Measurements from ENCODE around the gene MAD1L1.
"Not testable (repeated sequence)": the region's sequence is repeated elsewhere in the genome, so short reads cannot be mapped to it uniquely, and the experiment has no call there.

The MAD1L1 gene

DNA sequence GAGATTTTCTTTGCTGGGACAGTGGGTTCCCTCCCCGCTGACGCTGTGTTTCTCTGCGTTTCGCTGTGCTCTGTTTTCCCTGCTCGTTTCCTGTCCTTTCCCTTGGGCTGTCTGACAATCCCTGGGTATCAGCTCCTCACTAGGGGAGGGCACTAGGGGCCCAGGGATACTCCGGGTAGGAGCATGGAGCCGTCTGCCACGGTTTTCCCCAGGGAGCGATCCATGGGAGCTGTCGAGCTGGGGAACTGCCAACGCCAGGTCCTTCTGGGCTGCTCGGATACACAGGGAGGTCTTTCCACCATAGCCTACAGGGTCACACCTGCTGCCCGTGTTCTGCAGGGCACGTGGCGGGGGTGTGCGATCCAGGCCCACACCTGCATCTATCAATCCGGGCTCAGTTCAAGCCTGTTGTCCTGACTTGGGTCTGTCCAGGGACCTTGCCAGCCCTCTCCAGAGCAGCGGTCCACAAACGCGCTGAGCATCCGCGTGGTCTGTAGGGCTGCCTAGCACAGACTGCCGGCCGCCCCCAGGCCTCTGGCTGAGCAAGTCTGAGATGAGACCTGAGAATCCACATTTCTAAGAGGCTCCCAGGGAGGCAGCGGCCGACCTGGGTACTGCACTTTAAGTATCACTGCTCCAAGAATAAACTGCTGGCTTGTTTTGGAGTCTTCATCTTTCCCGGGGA lies 299.5 kb downstream of the MAD1L1 start:
- peaks cover 14% of the 10 kb centered on the region for H3K36me3 ChIP-seq
- TF ChIP-seq, protein P1, sequence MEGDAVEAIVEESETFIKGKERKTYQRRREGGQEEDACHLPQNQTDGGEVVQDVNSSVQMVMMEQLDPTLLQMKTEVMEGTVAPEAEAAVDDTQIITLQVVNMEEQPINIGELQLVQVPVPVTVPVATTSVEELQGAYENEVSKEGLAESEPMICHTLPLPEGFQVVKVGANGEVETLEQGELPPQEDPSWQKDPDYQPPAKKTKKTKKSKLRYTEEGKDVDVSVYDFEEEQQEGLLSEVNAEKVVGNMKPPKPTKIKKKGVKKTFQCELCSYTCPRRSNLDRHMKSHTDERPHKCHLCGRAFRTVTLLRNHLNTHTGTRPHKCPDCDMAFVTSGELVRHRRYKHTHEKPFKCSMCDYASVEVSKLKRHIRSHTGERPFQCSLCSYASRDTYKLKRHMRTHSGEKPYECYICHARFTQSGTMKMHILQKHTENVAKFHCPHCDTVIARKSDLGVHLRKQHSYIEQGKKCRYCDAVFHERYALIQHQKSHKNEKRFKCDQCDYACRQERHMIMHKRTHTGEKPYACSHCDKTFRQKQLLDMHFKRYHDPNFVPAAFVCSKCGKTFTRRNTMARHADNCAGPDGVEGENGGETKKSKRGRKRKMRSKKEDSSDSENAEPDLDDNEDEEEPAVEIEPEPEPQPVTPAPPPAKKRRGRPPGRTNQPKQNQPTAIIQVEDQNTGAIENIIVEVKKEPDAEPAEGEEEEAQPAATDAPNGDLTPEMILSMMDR (IDR thresholded peaks at IDR 0.05) = no peak
- H3K27me3 ChIP-seq = no peaks in the 10 kb centered on the region
- H3K9me3 ChIP-seq = no peaks in the 10 kb centered on the region
- no peak overlapping the region for H3K27ac ChIP-seq
- H3K4me3 ChIP-seq (ENCODE audit: low read depth in 1 of 2, low read length in 1 of 2) = no peak overlapping the region
- H3K4me1 ChIP-seq (ENCODE audit: control insufficient read depth in 1 of 2, insufficient read depth in 1 of 2, low read depth in 1 of 2, low read length in 1 of 2) = no peaks in the 10 kb centered on the region

DNA sequence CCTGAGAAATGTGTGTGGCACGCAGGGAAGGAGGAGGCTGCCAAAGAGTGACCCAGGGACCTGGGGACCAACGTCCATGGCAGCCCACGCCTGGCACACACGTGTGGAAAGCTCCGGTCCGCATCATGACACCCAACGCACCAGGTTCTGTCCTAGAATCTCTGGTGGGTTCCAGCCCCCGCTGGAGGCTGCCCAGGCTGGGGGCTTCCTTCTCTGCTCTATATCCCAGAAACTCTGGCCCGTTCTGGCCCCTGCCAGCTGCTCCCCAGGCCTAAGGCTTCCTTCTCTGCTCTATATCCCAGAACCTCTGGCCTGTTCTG lies 300.8 kb downstream of the MAD1L1 start:
- H3K4me1 ChIP-seq (ENCODE audit: control insufficient read depth in 1 of 2, insufficient read depth in 1 of 2, low read depth in 1 of 2, low read length in 1 of 2) = no peaks in the 10 kb centered on the region
- H3K9me3 ChIP-seq = no peaks in the 10 kb centered on the region
- peaks cover 14% of the 10 kb centered on the region for H3K36me3 ChIP-seq
- no peak overlapping the region for H3K27ac ChIP-seq
- TF ChIP-seq, protein P1 (IDR thresholded peaks at IDR 0.05) = no peak
- no peak overlapping the region for H3K4me3 ChIP-seq (ENCODE audit: low read depth in 1 of 2, low read length in 1 of 2)
- H3K27me3 ChIP-seq = no peaks in the 10 kb centered on the region

DNA sequence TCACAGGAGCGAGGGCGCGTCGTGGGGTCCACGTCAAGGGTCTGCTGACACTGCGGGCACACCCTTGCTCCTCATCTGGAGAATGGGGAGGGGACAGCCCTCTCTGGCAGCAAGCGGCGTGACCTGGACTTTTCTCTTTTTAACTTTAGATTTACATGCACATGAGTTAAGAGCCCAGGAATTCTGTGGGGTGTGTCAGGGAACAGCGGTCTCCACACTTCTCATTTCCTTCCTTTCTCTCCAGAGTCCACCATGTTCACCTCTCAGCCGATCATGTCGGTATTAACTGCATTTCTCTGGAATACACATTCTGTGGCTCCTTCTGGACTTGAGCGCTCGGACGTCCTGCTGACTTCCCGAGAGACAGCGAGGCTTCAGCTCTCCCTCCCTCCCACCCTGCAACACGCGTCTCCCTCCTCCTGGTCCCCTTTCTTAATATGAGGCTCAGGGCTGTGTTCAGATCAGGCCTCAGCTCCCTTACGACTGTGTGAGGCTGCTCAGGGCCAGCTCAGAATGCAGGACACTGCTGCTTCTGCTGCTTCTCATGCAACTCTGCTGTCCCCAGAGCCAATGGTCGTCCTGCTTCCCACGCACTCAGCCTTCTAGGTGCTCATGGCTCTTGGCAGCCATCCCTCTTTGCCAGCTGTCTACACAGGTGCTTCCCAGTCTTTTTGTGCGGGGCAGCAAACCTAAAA lies 301.3 kb downstream of the MAD1L1 start:
- H3K36me3 ChIP-seq = peaks cover 10% of the 10 kb centered on the region
- no peak overlapping the region for H3K27ac ChIP-seq
- TF ChIP-seq, protein P1 (IDR thresholded peaks at IDR 0.05) = no peak
- H3K4me3 ChIP-seq (ENCODE audit: low read depth in 1 of 2, low read length in 1 of 2) = no peak overlapping the region
- H3K27me3 ChIP-seq = no peaks in the 10 kb centered on the region
- no peaks in the 10 kb centered on the region for H3K4me1 ChIP-seq (ENCODE audit: control insufficient read depth in 1 of 2, insufficient read depth in 1 of 2, low read depth in 1 of 2, low read length in 1 of 2)
- no peaks in the 10 kb centered on the region for H3K9me3 ChIP-seq

DNA sequence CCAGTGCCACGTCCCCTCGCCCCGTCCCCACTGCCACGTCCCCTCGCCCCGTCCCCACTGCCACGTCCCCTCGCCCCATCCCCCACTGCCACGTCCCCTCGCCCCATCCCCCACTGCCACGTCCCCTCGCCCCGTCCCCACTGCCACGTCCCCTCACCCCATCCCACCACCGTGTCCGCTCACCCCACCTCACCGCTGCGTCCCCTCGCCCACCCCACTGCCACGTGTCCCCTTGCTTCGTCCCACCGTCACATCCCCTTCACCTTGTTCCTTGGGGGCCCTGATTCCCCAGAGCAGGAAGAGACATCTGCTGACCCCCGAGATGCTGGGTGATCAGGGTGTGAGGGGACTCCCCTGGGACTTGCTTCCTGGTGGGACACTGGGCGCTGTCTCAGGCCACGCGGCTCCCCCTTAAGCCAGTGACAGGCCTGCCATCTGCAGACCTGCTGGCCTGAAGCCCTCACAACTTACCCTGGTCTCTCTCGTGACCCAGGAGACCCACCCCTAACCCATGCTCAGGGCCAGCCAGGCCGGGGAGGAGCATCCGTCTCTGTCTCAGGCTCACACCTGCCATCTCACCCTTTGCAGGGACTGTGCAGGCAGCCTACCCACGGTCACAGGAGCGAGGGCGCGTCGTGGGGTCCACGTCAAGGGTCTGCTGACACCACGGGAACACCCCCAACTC lies 302.2 kb downstream of the MAD1L1 start:
- peaks cover 3% of the 10 kb centered on the region for H3K36me3 ChIP-seq
- no peak overlapping the region for H3K4me3 ChIP-seq (ENCODE audit: low read depth in 1 of 2, low read length in 1 of 2)
- H3K4me1 ChIP-seq (ENCODE audit: control insufficient read depth in 1 of 2, insufficient read depth in 1 of 2, low read depth in 1 of 2, low read length in 1 of 2) = no peaks in the 10 kb centered on the region
- H3K9me3 ChIP-seq = no peaks in the 10 kb centered on the region
- H3K27ac ChIP-seq = no peak overlapping the region
- TF ChIP-seq, protein P1 (IDR thresholded peaks at IDR 0.05) = no peak
- no peaks in the 10 kb centered on the region for H3K27me3 ChIP-seq

DNA sequence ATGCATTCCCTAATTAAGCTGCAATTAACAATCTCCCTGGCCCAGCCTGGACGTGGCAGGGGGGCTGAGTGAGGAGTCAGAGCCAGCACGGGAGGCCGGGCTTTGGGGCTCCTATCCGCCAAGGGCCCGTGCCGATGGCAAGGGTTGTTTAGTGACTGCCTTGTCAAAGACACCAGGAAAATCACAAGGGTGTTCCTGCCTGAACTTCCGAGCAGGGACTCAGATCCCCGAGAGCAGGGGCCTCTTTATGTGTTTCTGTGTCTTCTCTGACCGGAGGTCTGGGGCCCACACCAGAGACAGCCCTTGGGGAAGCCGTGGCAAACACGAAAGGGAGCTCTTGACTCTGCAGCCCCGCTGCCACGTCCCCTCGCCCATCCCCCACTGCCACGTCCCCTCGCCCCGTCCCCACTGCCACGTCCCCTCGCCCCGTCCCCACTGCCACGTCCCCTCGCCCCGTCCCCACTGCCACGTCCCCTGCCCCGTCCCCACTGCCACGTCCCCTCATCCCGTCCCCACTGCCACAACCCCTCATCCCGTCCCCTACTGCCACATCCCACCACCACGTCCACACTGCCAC lies 303.3 kb downstream of the MAD1L1 start:
- H3K36me3 ChIP-seq = not testable (repeated sequence)

More for the DNA sequence above, 303.3 kb downstream of the MAD1L1 start:
- not testable (repeated sequence) for H3K27ac ChIP-seq; H3K27me3 ChIP-seq; H3K4me3 ChIP-seq (ENCODE audit: low read depth in 1 of 2, low read length in 1 of 2); H3K9me3 ChIP-seq; H3K4me1 ChIP-seq (ENCODE audit: control insufficient read depth in 1 of 2, insufficient read depth in 1 of 2, low read depth in 1 of 2, low read length in 1 of 2)
